H1 (cell line): ENCODE data around the gene PRKCA. TPM values are rescaled to one million over a fixed set of nuclear protein-coding genes. Genes with fewer than 3 reads are reported as not detected.

ENCODE experiments used
- CHD2 ChIP-seq: IDR thresholded peaks from 2 replicates; pipeline ENCODE4 v1.6.1; 2012; ENCODE audit warnings: low read length, improper control_type of control experiment
- CTBP2 ChIP-seq: IDR thresholded peaks from 2 replicates; pipeline ENCODE4 v1.7.0; 2011; ENCODE audit warnings: borderline replicate concordance, mild to moderate bottlenecking, moderate library complexity, mixed read lengths, low read length; ENCODE audit not compliant: insufficient read depth, insufficient read length
- HDAC6 ChIP-seq: IDR thresholded peaks from one replicate; pipeline ENCODE4 v1.7.1; 2012; ENCODE audit warnings: low read depth, mild to moderate bottlenecking, inconsistent platforms, low read length, moderate library complexity
- PHF8 ChIP-seq: fragments of 200-600 bp; sonication (generic); conservative IDR thresholded peaks from 2 replicates; pipeline ENCODE4 v1.7.1; 2012; ENCODE audit warnings: low read depth, mild to moderate bottlenecking, inconsistent platforms, low read length, moderate library complexity
- RNF2 ChIP-seq: fragments of 200-900, 300-1000 bp; sonication (generic); IDR thresholded peaks from 2 replicates; pipeline ENCODE4 v1.7.1; 2016; ENCODE audit warnings: borderline replicate concordance, low read depth, mild to moderate bottlenecking, antibody characterized with exemption, low read length; ENCODE audit not compliant: poor library complexity, severe bottlenecking; ENCODE audit errors: missing control alignments
- SAP30 ChIP-seq: fragments of 300-600 bp; sonication (generic); IDR thresholded peaks from 2 replicates; pipeline ENCODE4 v1.7.1; 2012; ENCODE audit warnings: low read length, moderate library complexity, mild to moderate bottlenecking, inconsistent platforms; ENCODE audit not compliant: insufficient read depth, insufficient replicate concordance
- SIN3A ChIP-seq, 2 experiments: IDR thresholded peaks in 1 of 2; conservative IDR thresholded peaks in 1 of 2; 2 replicates each; pipeline ENCODE4 v1.6.1; 2011 to 2012; ENCODE audit warnings: low read length in 2 of 2, improper control_type of control experiment in 1 of 2, low read depth in 1 of 2, mild to moderate bottlenecking in 1 of 2
- SIRT6 ChIP-seq: IDR thresholded peaks from one replicate; pipeline ENCODE4 v1.7.1; 2012; ENCODE audit warnings: low read length, inconsistent platforms
- ZNF274 ChIP-seq: IDR thresholded peaks from 2 replicates; pipeline ENCODE4 v1.7.0; 2012; ENCODE audit warnings: low read length, borderline replicate concordance; ENCODE audit errors: extremely low read depth
- polyA plus RNA-seq, 7 experiments: library from polyadenylated mRNA; depleted of rRNA in 3 of 7; stranded (reverse) in 5 of 7; unstranded in 2 of 7; fragments of >200 nt in 5 of 7; fragments of 200-250 nt in 2 of 7; gene quantifications; 1 replicate in 5 of 7; 2 replicates in 1 of 7; 4 replicates in 1 of 7; pipeline versions ENCODE4 v1.2.1 to v1.2.3, GENCODE V29; 2011 to 2013; ENCODE audit warnings: missing spikeins in 2 of 7, mixed read lengths in 2 of 7
- total RNA-seq: library from RNA; stranded (reverse); fragmentation: NEBNext Ultra II Directional; extraction: Animal tissue kit (Norgen Biotek cat#: 25700); gene quantifications from 2 replicates; pipeline ENCODE4 v1.2.1, GENCODE V29; 2021

Gene PRKCA
- total and polyA plus RNA-seq, 2 of the 8 experiments (the other 6 are each of a cell fraction or from before 2014, with no cell fraction given), result 5.8 to 17.8 TPM

- TF ChIP-seq HDAC6 (no peak), SAP30 (no peak), ZNF274 (no peak), PHF8 (no peak), SIN3A (conservative IDR thresholded peaks at IDR 0.05 in 1 of 2, IDR thresholded peaks at IDR 0.05 in 1 of 2; ENCODE audit: low read depth in 1 of 2, low read length in 2 of 2) (no peak), RNF2 (no peak), CHD2 (no peak), SIRT6 (no peak), CTBP2 (no peak)
Observed at GRCh38 chr17:66466840-66467367, 164.5 kb downstream of the PRKCA start (continued).
